ENCODE results near the gene MMEL1.
"Not testable (repeated sequence)": the region's sequence is repeated elsewhere in the genome, so short reads cannot be mapped to it uniquely, and the experiment has no call there.

MMEL1 gene, protein sequence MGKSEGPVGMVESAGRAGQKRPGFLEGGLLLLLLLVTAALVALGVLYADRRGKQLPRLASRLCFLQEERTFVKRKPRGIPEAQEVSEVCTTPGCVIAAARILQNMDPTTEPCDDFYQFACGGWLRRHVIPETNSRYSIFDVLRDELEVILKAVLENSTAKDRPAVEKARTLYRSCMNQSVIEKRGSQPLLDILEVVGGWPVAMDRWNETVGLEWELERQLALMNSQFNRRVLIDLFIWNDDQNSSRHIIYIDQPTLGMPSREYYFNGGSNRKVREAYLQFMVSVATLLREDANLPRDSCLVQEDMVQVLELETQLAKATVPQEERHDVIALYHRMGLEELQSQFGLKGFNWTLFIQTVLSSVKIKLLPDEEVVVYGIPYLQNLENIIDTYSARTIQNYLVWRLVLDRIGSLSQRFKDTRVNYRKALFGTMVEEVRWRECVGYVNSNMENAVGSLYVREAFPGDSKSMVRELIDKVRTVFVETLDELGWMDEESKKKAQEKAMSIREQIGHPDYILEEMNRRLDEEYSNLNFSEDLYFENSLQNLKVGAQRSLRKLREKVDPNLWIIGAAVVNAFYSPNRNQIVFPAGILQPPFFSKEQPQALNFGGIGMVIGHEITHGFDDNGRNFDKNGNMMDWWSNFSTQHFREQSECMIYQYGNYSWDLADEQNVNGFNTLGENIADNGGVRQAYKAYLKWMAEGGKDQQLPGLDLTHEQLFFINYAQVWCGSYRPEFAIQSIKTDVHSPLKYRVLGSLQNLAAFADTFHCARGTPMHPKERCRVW

DNA sequence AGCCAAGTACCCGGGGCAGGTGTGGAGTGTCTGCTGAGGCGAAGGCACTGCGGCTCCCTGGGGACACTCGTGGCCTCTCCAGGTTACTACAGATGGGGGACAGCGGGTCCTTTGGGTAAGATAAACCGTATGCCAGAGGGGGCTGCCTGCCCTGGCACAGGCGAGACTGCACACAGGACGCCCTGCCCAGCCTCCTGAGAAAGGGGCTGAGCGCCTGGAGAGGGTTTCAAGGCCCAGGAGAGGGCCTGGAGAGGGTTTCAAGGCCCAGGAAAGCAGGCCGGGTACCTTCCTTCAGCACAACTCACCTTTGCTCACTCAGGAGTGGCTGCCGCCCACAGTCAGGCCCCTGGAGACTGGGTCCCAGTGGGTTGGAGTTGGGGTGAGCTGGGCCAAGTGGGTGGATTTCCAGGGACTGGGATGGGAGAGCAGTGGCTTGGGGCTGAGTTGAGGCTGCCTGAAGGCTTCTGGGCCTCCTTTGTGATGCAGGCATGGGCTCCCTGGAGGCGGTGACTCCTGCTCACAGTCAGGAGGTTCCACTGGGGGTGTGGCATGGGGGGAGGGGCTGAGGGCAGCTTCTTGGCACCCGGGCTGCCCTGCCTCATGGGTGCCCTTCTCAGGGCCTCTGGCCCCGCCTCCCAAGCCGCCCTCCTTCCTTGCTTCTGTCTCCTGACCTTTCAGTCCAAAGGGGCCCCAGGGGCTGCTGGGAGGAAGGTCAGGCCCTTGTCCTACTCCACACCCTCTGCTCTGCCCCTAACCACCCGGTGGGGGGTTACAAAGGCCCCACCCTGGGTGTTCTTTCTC, at the start of gene MMEL1:
Gene MMEL1, minus strand, starts transcription at position 456 of the 801 bp plus-strand sequence. CDS start 3,532 bp downstream, outside the sequence.
- no peak for DNase-seq (ENCODE audit: low spot score)

DNA sequence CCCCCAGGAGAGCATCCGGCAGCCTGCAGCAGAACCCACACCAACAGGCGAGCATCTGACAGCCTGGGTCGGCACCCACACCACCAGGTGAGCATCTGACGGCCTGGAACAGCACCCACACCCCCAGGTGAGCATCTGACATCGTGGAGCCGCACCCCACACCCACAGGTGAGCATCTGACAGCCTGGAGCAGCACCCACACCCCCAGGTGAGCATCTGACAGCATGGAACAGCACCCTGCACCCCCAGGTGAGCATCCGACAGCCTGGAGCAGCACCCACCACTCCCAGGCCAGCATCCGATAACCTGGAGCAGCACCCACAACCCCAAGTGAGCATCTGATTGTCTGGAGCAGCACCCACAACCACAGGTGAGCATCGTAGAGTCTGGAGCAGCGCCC, 43.9 kb upstream of the MMEL1 start:
- DNase-seq (ENCODE audit: low spot score) = not testable (repeated sequence)

DNA sequence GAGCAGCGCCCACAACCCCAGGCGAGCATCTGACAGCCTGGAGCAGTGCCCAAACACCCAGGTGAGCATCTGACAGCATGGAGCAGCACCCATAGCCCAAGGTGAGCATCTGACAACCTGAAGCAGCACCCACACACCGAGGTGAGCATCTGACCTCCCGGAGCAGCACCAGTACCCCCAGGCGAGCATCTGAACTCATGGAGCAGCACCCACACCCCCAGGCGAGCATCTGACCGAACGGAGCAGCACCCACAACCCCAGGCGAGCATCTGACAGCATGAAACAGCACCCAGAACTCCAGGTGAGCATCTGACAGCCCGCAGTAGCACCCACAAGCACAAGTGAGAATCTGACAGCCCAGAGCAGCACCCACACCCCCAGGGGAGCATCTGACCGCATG, 38.8 kb upstream of the MMEL1 start:
- not testable (repeated sequence) for DNase-seq (ENCODE audit: low spot score)

DNA sequence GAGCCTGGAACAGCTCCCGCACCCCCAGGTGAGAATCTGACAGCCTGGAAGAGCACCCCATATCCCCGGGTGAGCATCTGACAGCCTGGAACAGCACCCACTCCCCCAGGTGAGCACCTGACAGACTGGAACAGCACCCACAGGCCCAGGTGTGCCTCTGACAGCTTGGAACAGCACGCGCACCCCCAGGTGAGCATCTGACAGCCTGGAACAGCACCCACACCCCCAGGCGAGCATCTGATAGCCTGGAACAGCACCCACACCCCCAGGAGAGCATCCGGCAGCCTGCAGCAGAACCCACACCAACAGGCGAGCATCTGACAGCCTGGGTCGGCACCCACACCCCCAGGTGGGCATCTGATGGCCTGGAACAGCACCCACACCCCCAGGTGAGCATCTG, 27.0 kb upstream of the MMEL1 start:
- not testable (repeated sequence) for DNase-seq (ENCODE audit: low spot score)

DNA sequence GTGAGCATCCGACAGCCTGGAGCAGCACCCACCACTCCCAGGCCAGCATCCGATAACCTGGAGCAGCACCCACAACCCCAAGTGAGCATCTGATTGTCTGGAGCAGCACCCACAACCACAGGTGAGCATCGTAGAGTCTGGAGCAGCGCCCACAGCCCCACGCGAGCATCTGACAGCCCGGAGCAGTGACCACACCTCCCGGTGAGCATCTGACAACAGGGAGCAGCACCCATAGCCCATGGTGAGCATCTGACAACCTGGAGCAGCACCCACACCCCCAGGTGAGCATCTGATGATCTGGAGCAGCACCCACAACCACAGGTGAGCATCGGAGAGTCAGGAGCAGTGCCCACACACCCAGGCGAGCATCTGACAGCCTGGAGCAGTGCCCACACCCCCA, 25.1 kb upstream of the MMEL1 start:
- DNase-seq (ENCODE audit: low spot score) = not testable (repeated sequence)

DNA sequence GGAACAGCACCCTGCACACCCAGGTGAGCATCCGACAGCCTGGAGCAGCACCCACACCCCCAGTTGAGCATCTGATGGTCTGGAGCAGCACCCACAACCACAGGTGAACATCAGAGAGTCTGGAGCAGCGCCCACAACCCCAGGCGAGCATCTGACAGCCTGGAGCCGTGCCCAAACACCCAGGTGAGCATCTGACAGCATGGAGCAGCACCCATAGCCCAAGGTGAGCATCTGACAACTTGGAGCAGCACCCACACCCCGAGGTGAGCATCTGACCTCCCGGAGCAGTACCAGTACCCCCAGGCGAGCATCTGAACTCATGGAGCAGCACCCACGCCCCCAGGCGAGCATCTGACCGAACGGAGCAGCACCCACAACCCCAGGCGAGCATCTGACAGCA, 24.3 kb upstream of the MMEL1 start:
- DNase-seq (ENCODE audit: low spot score) = not testable (repeated sequence)

DNA sequence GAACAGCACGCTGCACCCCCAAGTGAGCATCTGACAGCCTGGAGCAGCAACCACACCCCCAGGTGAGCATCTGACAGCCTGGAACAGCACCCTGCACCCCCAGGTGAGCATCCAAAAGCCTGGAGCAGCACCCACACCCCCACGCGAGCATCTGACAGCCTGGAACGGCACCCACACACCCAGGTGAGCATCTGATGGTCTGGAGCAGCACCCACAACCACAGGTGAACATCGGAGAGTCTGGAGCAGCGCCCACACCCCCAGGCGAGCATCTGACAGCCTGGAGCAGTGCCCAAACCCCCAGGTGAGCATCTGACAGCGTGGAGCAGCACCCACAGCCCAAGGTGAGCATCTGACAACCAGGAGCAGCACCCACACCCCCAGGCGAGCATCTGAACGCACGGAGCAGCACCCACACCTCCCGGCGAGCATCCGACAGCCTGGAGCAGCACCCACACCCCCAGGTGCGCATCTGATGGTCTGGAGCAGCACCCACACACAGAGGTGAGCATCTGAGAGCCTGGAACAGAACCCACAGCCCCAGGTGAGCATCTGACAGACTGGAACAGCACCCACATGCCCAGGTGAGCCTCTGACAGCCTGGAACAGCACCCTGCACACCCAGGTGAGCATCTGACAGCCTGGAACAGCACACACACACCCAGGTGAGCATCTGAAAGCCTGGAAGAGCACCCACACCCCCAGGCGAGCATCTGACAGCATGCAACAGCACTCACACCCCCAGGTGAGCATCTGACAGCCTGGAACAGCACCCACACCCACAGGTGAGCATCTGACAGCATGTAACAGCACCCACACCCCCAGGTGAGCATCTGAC, 23.0 kb upstream of the MMEL1 start:
- DNase-seq (ENCODE audit: low spot score) = not testable (repeated sequence)

DNA sequence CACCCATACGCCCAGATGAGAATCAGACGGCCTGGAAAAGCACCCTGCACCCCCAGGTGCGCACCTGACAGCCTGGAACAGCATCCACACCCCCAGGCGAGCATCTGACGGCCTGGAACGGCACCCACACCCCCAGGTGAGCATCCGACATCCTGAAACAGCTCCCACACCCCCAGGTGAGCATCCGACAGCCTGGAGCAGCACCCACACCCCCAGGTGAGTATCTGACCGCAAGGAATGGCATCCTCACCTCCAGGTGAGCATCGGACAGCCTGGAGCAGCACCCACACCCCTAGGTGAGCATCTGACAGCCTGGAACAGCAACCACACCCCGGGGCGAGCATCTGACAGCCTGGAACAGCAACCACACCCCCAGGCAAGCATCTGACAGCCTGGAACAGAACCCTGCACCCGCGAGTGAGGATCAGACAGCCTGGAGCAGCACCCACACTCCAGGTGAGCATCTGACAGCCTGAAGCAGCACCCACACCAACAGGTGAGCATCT, 21.7 kb upstream of the MMEL1 start:
- DNase-seq (ENCODE audit: low spot score) = not testable (repeated sequence)

DNA sequence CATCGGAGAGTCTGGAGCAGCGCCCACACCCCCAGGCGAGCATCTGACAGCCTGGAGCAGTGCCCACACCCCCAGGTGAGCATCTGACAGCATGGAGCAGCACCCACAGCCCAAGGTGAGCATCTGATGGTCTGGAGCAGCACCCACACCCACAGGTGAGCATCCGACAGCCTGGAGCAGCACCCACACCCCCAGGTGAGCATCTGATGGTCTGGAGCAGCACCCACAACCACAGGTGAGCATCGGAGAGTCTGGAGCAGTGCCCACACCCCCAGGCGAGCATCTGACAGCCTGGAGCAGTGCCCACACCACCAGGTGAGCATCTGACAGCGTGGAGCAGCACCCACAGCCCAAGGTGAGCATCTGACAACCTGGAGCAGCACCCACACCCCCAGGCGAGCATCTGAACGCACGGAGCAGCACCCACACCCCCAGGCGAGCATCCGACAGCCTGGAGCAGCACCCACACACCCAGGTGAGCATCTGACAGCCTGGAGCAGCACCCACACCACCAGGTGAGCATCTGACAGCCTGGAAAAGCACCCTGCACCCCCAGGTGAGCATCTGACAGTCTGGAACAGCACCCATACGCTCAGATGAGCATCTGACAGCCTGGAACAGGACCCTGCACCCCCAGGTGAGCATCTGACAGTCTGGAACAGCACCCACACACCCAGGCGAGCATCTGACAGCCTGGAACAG, 21.1 kb upstream of the MMEL1 start:
- DNase-seq (ENCODE audit: low spot score) = not testable (repeated sequence)

DNA sequence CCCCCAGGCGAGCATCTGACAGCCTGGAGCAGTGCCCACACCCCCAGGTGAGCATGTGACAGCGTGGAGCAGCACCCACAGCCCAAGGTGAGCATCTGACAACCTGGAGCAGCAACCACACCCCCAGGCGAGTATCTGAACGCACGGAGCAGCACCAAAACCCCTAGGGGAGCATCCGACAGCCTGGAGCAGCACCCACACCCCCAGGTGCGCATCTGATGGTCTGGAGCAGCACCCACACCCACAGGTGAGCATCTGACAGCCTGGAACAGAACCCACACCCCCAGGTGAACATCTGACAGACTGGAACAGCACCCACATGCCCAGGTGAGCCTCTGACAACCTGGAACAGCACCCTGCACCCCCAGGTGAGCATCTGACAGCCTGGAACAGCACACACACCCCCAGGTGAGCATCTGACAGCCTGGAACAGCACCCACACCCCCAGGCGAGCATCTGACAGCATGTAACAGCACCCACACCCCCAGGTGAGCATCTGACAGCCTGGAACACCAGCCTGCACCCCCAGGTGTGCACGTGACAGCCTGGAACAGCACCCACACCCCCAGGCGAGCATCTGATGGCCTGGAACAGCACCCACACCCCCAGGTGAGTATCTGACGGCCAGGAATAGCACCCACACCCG, 20.2 kb upstream of the MMEL1 start:
- DNase-seq (ENCODE audit: low spot score) = not testable (repeated sequence)

DNA sequence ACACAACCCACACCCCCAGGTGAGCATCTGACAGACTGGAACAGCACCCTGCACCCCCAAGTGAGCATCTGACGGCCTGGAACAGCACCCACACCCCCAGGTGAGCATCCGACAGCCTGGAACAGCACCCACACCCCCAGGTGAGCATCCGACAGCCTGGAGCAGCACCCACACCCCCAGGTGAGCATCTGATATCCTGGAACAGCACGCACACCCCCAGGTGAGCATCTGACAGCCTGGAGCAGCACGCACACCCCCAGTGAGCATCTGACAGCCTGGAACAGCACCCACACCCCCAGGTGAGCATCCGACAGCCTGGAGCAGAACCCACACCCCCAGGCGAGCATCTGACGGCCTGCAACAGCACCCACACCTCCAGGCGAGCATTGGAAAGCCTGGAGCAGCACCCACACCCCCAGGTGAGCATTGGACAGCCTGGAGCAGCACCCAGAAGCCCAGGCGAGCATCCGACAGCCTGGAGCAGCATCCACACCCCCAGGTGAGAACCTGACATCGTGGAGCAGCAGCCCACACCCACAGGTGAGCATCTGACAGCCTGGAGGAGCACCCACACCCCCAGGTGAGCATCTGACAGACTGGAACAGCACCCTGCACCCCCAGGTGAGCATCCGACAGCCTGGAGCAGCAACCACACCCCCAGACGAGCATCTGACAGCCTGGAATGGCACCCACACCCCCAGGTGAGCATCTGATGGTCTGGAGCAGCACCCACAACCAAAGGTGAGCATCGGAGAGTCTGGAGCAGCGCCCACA, 19.5 kb upstream of the MMEL1 start:
- not testable (repeated sequence) for DNase-seq (ENCODE audit: low spot score)

DNA sequence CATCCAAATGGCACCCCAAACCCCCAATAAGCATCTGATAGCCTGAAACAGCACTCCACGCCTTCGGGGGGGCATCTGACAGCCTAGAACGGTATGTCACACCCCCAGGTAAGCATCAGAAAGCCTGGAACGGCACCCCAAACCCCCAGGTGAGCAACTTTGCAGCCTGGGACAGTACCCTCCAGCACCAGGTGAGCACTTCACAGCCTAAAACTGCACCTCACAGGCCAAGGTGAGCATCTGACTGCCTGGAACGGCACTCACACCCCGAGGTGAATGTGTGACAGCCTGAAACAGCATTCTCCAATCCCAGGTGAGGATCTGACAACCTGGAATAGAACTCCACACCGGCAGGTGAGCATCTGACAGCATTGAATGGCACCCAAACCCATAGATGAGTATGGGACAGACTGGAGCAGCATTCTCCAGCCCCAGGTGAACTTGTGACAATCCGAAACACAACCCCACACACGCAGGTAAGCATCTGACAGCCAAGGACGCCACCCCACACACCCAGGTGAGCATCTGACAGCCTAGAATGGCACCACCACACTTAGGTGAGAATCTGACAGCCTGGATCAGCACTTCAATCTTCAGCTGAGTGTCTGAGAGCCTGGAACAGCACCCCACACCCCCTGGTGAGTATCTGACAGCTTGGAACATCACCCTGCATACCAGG, 18.3 kb upstream of the MMEL1 start:
- no peak for DNase-seq (ENCODE audit: low spot score)

DNA sequence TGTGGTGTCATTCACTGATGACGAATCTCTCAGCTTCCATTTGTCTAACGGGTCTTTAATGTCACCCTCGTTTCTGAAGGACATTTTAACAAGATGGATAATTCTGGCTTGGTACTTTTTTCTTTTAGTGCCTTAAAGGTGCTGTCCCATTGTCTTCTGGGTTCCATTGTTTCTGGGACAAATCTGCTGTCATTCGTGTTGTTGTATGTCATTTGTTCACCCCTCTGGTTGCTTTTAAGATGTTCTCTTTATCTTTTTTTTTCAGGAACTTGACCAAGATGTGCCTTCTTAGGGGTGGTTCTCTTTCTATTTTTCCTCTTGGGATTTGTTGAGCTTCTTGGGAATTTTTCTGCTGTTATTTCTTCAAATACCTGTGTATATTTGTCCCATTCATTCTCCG, 14.0 kb upstream of the MMEL1 start:
- no peak for DNase-seq (ENCODE audit: low spot score)

DNA sequence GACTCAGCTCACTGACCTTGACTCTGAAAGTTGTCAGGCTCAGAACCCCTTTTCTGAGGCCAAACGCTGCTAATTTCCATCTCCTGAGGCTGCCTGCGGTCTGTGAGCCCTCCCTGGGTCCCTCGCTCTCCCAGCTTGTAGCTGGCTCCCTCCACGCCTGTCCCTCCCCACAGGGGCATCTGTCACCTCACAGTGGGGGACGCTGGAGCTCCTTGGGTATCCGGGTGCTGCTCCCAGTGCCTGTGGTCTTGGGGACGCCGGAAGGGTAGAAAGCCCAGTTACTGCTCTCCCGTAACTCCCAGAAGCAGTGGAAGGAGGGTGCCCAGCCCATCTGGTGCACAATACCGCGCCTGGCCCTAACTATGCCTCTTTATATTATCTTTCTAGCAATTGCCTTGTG, 13.0 kb upstream of the MMEL1 start:
- no peak for DNase-seq (ENCODE audit: low spot score)

DNA sequence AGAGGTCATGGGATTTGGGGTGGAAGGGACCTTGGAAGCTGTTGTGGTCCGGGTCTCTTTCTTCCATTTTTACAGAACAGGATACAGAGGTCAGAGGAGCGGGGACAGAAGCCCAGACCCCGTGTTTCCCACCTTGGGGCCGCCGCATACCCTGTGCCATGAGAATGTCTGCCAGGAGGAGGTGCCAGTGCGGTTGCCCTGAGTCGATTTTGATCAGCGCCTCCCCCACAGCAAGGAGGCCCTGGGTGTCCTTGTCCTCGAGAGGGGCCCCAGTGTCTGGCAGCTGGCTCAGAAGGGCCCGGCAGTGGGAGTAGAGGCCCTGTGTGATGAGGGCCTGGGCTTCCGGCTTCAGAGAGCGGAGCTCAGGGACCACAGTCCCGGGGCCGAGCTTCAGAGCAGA, 12.3 kb upstream of the MMEL1 start:
- no peak for DNase-seq (ENCODE audit: low spot score)

DNA sequence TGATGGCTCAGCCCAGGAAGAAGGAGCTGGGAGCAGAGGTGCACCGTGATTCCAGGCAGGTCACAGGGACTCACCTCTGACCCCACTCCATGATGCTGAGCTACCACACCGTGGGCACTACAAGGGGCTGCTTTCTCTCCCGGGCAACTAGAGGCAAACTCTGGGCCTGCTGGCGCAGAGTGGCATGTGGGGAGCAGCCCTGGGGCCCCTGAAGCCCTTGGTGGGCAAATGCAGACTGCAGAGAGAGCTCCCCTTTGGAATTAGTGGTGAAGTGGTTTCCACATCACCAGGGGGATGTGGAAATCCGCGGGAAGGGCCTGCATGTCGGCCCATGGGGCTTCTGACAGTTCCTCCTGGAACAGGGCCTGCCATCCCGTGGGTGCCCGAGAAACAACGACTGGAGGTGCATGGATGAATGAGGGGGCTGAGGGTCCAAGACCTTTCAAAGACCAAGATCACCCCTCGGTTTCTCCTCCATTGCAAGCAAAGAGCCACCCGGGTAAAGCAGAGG, 11.8 kb upstream of the MMEL1 start:
- no peak for DNase-seq (ENCODE audit: low spot score)

DNA sequence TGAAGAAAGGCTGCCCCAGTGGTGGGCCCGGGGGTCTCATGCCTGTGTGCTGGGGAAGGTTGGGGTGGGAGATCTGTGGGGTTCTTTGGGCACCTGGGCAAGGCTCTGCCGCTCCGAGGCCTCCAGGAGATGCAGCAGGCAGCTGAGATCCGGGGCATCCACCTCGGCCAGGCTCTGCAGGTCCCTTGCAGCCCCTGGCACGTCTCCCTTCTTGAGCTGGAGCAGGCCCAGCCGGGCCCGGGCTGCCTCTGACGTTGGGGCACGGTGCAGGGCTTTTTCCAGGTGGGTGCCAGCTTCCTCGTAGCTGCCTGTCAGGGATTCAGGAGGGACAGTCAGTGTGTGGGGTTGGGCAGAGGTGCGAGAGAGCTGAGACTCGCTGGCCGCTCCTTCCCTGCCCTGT, 11.4 kb upstream of the MMEL1 start:
- no peak for DNase-seq (ENCODE audit: low spot score)

DNA sequence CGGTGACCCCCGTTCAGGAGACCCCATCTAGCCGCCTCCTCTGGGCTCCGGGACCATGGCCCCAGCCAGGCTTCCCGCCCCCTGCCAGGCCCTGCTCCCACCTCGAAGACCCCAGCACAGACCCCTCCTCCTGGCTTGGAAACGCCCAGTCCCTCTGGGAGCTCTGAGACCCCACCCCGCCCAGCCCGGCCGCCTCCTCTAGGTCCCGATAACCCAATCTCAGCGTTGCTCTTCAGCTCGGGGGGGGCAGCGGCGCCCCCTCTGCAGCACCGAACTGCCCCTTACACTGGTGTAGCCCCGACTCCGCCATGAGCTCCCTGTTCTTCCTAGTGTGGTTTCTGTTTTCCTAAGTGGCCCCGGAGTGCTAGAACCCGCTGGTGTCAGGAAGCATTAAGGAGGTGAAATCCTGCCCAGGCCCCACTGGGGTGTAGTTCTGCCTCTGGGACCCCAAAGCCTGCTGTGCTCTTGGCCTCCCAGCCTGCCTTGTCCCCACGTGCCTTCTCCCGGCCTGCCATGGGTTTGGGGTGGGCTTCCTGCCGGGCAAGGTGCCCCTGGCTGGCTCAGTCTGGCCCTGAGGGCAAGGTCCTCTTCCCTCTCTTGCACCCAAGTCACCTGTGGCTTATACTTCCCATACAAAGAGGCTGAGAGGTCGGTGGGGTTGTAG, 10.7 kb upstream of the MMEL1 start:
- DNase-seq (ENCODE audit: low spot score) = no peak
